Diencephalon (tissue), 1 donor: ENCODE data around the gene ZCCHC8. TPM values are rescaled to one million over a fixed set of nuclear protein-coding genes. Genes with fewer than 3 reads are reported as not detected.

ENCODE experiments used
- small RNA-seq: library from RNA; depleted of rRNA; stranded (forward); fragments of <200 nt; gene quantifications from one replicate; pipeline ENCODE3, GENCODE V24; 2014
- total RNA-seq: library from RNA; depleted of rRNA; stranded (reverse); fragments of >200 nt; gene quantifications from one replicate; pipeline ENCODE4 v1.2.3, GENCODE V29; 2014

ZCCHC8 gene
- total RNA-seq, result 29.3 TPM

GRCh38 chr12:122500685-122501488 is at the start of gene ZCCHC8:
ZCCHC8 (minus strand) TSS chr12:122500932; CDS start chr12:122500840, 92 bp downstream.

GRCh38 chr12:122526683-122527477 is 26.1 kb upstream of the ZCCHC8 start, which contains the start of the genes KNTC1 and RSRC2:
KNTC1 (plus strand) TSS chr12:122527249; CDS start chr12:122530064, 2,815 bp downstream.
RSRC2 (minus strand) TSS chr12:122526936; CDS start chr12:122526853, 83 bp downstream.

GRCh38 chr12:122421821-122422729 is 78.7 kb downstream of the ZCCHC8 start, which contains the start of gene CLIP1:
CLIP1 (minus strand) TSS chr12:122422669; CDS start chr12:122380452, 42,217 bp downstream.

Small RNAs within 50 kb of the gene (small RNA-seq; reads per million reads assigned to genes)
- gene RF00411, result 0.13 reads per million

Other genes starting within 250 kb of the ZCCHC8 start
- gene VPS33A, start 234.4 kb downstream of the ZCCHC8 start, total RNA-seq, result 25.1 TPM
- 81.0 TPM for gene CLIP1, start 78.3 kb downstream of the ZCCHC8 start, total RNA-seq
- gene RSRC2, start 26.0 kb upstream of the ZCCHC8 start, total RNA-seq, result 73.6 TPM
- 26.8 TPM for gene KNTC1, start 26.3 kb upstream of the ZCCHC8 start, total RNA-seq
- 0.23 TPM for gene HCAR2, start 202.4 kb upstream of the ZCCHC8 start, total RNA-seq
- gene HCAR3, start 215.9 kb upstream of the ZCCHC8 start, total RNA-seq, result not detected
- gene HCAR1, start 229.9 kb upstream of the ZCCHC8 start, total RNA-seq, result 0.69 TPM